ENCODE results near the gene AGK. TPM values are rescaled to one million over a fixed set of nuclear protein-coding genes. Genes with fewer than 3 reads are reported as not detected.
A peak's percentile ranks its signal among the peaks of the same experiment; 100 is the strongest.

The AGK gene
- total and polyA plus RNA-seq, 2 experiments from 2014 or later, result 21.9 to 37.9 TPM

DNA sequence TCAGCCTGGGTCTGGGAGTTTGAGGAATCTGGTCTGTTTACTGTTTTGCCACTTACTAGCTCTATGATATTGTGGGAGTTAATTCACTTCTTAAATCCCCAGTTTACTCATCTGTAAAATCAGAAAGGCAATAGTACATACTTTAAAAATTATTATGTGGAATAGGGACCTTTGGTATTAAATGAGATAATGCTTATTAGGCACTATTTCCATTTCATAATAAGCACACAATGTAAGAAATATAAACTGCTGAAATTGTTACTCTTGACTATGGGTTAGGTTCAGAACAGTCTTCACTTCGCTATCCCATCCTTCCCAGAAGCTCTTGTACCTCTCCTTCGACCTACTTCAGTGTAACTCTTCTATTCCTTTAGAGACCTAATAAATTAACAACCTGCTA lies 47.2 kb downstream of the AGK start:
- Histone ChIP-seq H3K27ac (ENCODE audit: low read depth) (0 out of 2 replicates have a peak overlapping the region, but pooled peaks have one; percentile 0), H3K4me3 (no peak overlapping the region), H3K79me2 (replicated peaks; ENCODE audit: insufficient read depth) (no peaks in the 10 kb centered on the region), H3K9me2 (ENCODE audit: insufficient read depth) (no peaks in the 10 kb centered on the region), H3K27me3 (ENCODE audit: insufficient read depth) (no peaks in the 10 kb centered on the region), H3K36me3 (ENCODE audit: insufficient read depth) (peaks cover 6% of the 10 kb centered on the region), H3K4me1 (ENCODE audit: insufficient read depth) (0 out of 2 replicates have a peak, but pooled peaks cover 6% of the 10 kb centered on the region), H3F3A (replicated peaks; ENCODE audit: low read depth) (no peaks in the 10 kb centered on the region), H2AFZ (no peak overlapping the region), H4K20me1 (replicated peaks; ENCODE audit: insufficient read depth) (no peaks in the 10 kb centered on the region), H3K4me2 (no peak overlapping the region)
- TF ChIP-seq REST (IDR thresholded peaks at IDR 0.05; ENCODE audit: unreplicated experiment) (no peak), ZNF114 (CRISPR knock-in tag; IDR thresholded peaks at IDR 0.05) (no peak), JUNB (IDR thresholded peaks at IDR 0.05; ENCODE audit: unreplicated experiment) (no peak), ZNF331 (CRISPR knock-in tag; IDR thresholded peaks at IDR 0.05; ENCODE audit: low read depth) (no peak), POLR2AphosphoS5 (IDR thresholded peaks at IDR 0.05; ENCODE audit: low read depth) (no peak), STAT1 (IDR thresholded peaks at IDR 0.05; ENCODE audit: unreplicated experiment) (no peak), EZH2phosphoT487 (IDR thresholded peaks at IDR 0.05; ENCODE audit: unreplicated experiment) (no peak), CREB1 (CRISPR knock-in tag; IDR thresholded peaks at IDR 0.05; ENCODE audit: low read depth) (no peak), ZNF462 (CRISPR knock-in tag; IDR thresholded peaks at IDR 0.05) (no peak), EZH2 (IDR thresholded peaks at IDR 0.05; ENCODE audit: low read depth, unreplicated experiment) (no peak), NANOG (IDR thresholded peaks at IDR 0.05; ENCODE audit: borderline replicate concordance) (no peak)
- TF ChIP-seq, protein P1, sequence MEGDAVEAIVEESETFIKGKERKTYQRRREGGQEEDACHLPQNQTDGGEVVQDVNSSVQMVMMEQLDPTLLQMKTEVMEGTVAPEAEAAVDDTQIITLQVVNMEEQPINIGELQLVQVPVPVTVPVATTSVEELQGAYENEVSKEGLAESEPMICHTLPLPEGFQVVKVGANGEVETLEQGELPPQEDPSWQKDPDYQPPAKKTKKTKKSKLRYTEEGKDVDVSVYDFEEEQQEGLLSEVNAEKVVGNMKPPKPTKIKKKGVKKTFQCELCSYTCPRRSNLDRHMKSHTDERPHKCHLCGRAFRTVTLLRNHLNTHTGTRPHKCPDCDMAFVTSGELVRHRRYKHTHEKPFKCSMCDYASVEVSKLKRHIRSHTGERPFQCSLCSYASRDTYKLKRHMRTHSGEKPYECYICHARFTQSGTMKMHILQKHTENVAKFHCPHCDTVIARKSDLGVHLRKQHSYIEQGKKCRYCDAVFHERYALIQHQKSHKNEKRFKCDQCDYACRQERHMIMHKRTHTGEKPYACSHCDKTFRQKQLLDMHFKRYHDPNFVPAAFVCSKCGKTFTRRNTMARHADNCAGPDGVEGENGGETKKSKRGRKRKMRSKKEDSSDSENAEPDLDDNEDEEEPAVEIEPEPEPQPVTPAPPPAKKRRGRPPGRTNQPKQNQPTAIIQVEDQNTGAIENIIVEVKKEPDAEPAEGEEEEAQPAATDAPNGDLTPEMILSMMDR (conservative IDR thresholded peaks at IDR 0.05; ENCODE audit: low read depth in 2 of 2), result no peak
- TF ChIP-seq, protein P2, sequence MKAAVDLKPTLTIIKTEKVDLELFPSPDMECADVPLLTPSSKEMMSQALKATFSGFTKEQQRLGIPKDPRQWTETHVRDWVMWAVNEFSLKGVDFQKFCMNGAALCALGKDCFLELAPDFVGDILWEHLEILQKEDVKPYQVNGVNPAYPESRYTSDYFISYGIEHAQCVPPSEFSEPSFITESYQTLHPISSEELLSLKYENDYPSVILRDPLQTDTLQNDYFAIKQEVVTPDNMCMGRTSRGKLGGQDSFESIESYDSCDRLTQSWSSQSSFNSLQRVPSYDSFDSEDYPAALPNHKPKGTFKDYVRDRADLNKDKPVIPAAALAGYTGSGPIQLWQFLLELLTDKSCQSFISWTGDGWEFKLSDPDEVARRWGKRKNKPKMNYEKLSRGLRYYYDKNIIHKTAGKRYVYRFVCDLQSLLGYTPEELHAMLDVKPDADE (IDR thresholded peaks at IDR 0.05), result no peak
- ATAC-seq (no peak), DNase-seq (ENCODE audit: low spot score) (no peak)
- H3K4me1 Mint-ChIP-seq, result peaks cover 13% of the 10 kb centered on the region; the same call in 2 of the 3 replicates
- H3K27ac Mint-ChIP-seq, result peak overlapping the region; percentile 26; the same call in 1 of the 2 replicates
- no peaks in the 10 kb centered on the region for H3K27me3 Mint-ChIP-seq (ENCODE audit: insufficient read depth, low read depth, poor library complexity)
- H3K4me3 Mint-ChIP-seq, result no peak overlapping the region
- H3K9me3 Mint-ChIP-seq, result no peaks in the 10 kb centered on the region; the same call in 2 of the 3 replicates
- peaks cover 29% of the 10 kb centered on the region; the same call in 2 of the 3 replicates for H3K36me3 Mint-ChIP-seq (ENCODE audit: low read depth)
